MM.1S (cell line): ENCODE data around the gene SLC35F3.

Experiments
- CTCF ChIP-seq: fragments of 300-600 bp; sonication (generic); IDR thresholded peaks from 2 replicates; pipeline ENCODE4 v1.5.1; 2016; ENCODE audit warnings: antibody characterized with exemption, low read length, mixed read lengths
- EZH2 ChIP-seq: fragments of 300-600 bp; sonication (generic); optimal IDR thresholded peaks from 2 replicates; pipeline ENCODE3; 2017; ENCODE audit warnings: low read depth, mild to moderate bottlenecking, antibody characterized with exemption, low read length, mixed read lengths

- TF ChIP-seq CTCF: no peak
- no peak for TF ChIP-seq EZH2
Measured at GRCh38 chr1:234321231-234321630, 416.8 kb downstream of the SLC35F3 start.
